GM18873 (cell line): ENCODE results near the gene TEAD1.
"Not testable (repeated sequence)": the region's sequence is repeated elsewhere in the genome, so short reads cannot be mapped to it uniquely, and the experiment has no call there.

ENCODE experiments used
- ATAC-seq: cut with Tn5 transposase; IDR thresholded peaks from one replicate; pipeline ENCODE4 v1.9.1; 2021; ENCODE audit warnings: mild to moderate bottlenecking, moderate library complexity, moderate number of reproducible peaks; ENCODE audit not compliant: unreplicated experiment, low FRiP score

Gene TEAD1

GRCh38 chr11:12758117-12758516 is 83.9 kb downstream of the TEAD1 start:
- not testable (repeated sequence) for ATAC-seq

- no peak for ATAC-seq
Observed at GRCh38 chr11:12761029-12761428, 86.8 kb downstream of the TEAD1 start.

GRCh38 chr11:12762278-12762677 is 88.1 kb downstream of the TEAD1 start:
- no peak for ATAC-seq

- no peak for ATAC-seq
Observed at GRCh38 chr11:12762696-12763324, 88.6 kb downstream of the TEAD1 start.

GRCh38 chr11:12764187-12764914 is 90.1 kb downstream of the TEAD1 start:
- ATAC-seq = no peak

GRCh38 chr11:12765428-12765827 is 91.2 kb downstream of the TEAD1 start:
- no peak for ATAC-seq

- ATAC-seq = no peak
Observed at GRCh38 chr11:12767027-12767426, 92.8 kb downstream of the TEAD1 start.

GRCh38 chr11:12767577-12767976 is 93.4 kb downstream of the TEAD1 start:
- ATAC-seq = no peak

- ATAC-seq = no peak
Observed at GRCh38 chr11:12768726-12769673, 94.8 kb downstream of the TEAD1 start.

- ATAC-seq = no peak
Observed at GRCh38 chr11:12769834-12770345, 95.7 kb downstream of the TEAD1 start.

- no peak for ATAC-seq
Observed at GRCh38 chr11:12770435-12770834, 96.2 kb downstream of the TEAD1 start.

- no peak for ATAC-seq
Observed at GRCh38 chr11:12770966-12771597, 96.9 kb downstream of the TEAD1 start.

GRCh38 chr11:12771875-12772274 is 97.7 kb downstream of the TEAD1 start:
- ATAC-seq = no peak

- no peak for ATAC-seq
Observed at GRCh38 chr11:12772324-12772723, 98.1 kb downstream of the TEAD1 start.

- ATAC-seq = no peak
Observed at GRCh38 chr11:12773591-12773990, 99.4 kb downstream of the TEAD1 start.

- no peak for ATAC-seq
Observed at GRCh38 chr11:12775955-12776354, 101.7 kb downstream of the TEAD1 start.

- no peak for ATAC-seq
Observed at GRCh38 chr11:12777208-12777874, 103.1 kb downstream of the TEAD1 start.

GRCh38 chr11:12778240-12778905 is 104.2 kb downstream of the TEAD1 start:
- ATAC-seq = no peak

GRCh38 chr11:12783765-12784164 is 109.5 kb downstream of the TEAD1 start:
- ATAC-seq = no peak
